H1 (cell line): Measurements from ENCODE around the gene CAMTA1. TPM values are rescaled to one million over a fixed set of nuclear protein-coding genes. Genes with fewer than 3 reads are reported as not detected.

ENCODE experiments used
- CTCF ChIA-PET: fragments of 300-600 bp; sonication (Branson Sonifier 250); formaldehyde crosslinking; loops from one replicate; lab custom pipeline; 2021; ENCODE audit not compliant: partially characterized antibody; lab: Charles Lee
- POLR2A ChIA-PET: fragments of 300-600 bp; sonication (Branson Sonifier 250); formaldehyde crosslinking; loops from one replicate; lab custom pipeline; 2021; ENCODE audit warnings: inconsistent platforms; ENCODE audit not compliant: partially characterized antibody; lab: Charles Lee
- DNase-seq, 2 experiments: peaks; one replicate each; pipeline versions ENCODE4 v3.0.0 to v3.0.0-alpha.2; 2010 to 2022; ENCODE audit warnings: low spot score in 2 of 2, low read depth in 1 of 2, mixed read lengths in 1 of 2
- FAIRE-seq: peaks from 2 replicates; lab custom pipeline; 2011; peaks lifted over from hg19 to GRCh38; lab: Jason Lieb, UNC
- H2AFZ ChIP-seq: 2 replicates; pipeline ENCODE4 v1.8.1; 2012; ENCODE audit warnings: low read length, inconsistent platforms
- H2AK5ac ChIP-seq: 2 replicates; pipeline ENCODE4 v1.6.1; 2013; ENCODE audit warnings: low read depth, low read length
- H2BK120ac ChIP-seq: replicated peaks from 2 replicates; pipeline ENCODE3; 2013; ENCODE audit warnings: low read depth, low read length, inconsistent platforms
- H2BK12ac ChIP-seq: 2 replicates; pipeline ENCODE4 v1.6.1; 2013; ENCODE audit warnings: low read depth, low read length
- H2BK15ac ChIP-seq: 2 replicates; pipeline ENCODE4 v1.6.1; 2013; ENCODE audit warnings: low read length
- H2BK20ac ChIP-seq: 2 replicates; pipeline ENCODE4 v1.6.1; 2013; ENCODE audit warnings: low read length
- H2BK5ac ChIP-seq: 2 replicates; pipeline ENCODE4 v1.6.1; 2013; ENCODE audit warnings: low read depth, low read length
- H3K14ac ChIP-seq: 2 replicates; pipeline ENCODE4 v1.6.1; 2013; ENCODE audit warnings: inconsistent platforms; ENCODE audit not compliant: insufficient read length
- H3K18ac ChIP-seq: 2 replicates; pipeline ENCODE4 v1.6.1; 2013; ENCODE audit warnings: low read length; ENCODE audit errors: extremely low read depth
- H3K23ac ChIP-seq: 2 replicates; pipeline ENCODE4 v1.6.1; 2013; ENCODE audit warnings: inconsistent platforms; ENCODE audit not compliant: insufficient read length
- H3K23me2 ChIP-seq: 2 replicates; pipeline ENCODE4 v1.6.1; 2013; ENCODE audit warnings: low read depth, low read length
- H3K27ac ChIP-seq: 2 replicates; pipeline ENCODE4 v1.6.1; 2011; ENCODE audit warnings: low read depth, low read length, inconsistent platforms
- H3K27me3 ChIP-seq, 4 experiments: replicated peaks in 1 of 4; 1 replicate in 1 of 4; 2 replicates in 3 of 4; pipeline versions ENCODE4 v1.6.1 to v1.8.1; 2011 to 2013; ENCODE audit warnings: low read length in 3 of 4, mild to moderate bottlenecking in 3 of 4, inconsistent platforms in 2 of 4, mixed read lengths in 2 of 4, moderate library complexity in 1 of 4; ENCODE audit not compliant: control insufficient read depth in 3 of 4, insufficient read depth in 3 of 4; ENCODE audit errors: extremely low read depth in 1 of 4
- H3K36me3 ChIP-seq, 4 experiments: 2 replicates each; pipeline versions ENCODE4 v1.6.1 to v1.8.1; 2011 to 2013; ENCODE audit warnings: mild to moderate bottlenecking in 4 of 4, low read length in 3 of 4, moderate library complexity in 2 of 4, control low read depth in 1 of 4, inconsistent platforms in 1 of 4; ENCODE audit not compliant: insufficient read depth in 4 of 4, control insufficient read depth in 2 of 4
- H3K4ac ChIP-seq: replicated peaks from 2 replicates; pipeline ENCODE3; 2013; ENCODE audit warnings: low read length, low read depth, mixed read lengths, inconsistent platforms; ENCODE audit not compliant: insufficient read length
- H3K4me1 ChIP-seq, 4 experiments: replicated peaks in 1 of 4; 1 replicate in 1 of 4; 2 replicates in 3 of 4; pipeline versions ENCODE4 v1.6.1 to v1.8.1; 2011 to 2013; ENCODE audit warnings: low read length in 3 of 4, inconsistent platforms in 2 of 4, mixed read lengths in 1 of 4; ENCODE audit not compliant: insufficient read depth in 4 of 4, control insufficient read depth in 3 of 4
- H3K4me2 ChIP-seq, 2 experiments: 2 replicates each; pipeline versions ENCODE4 v1.6.1 to v1.8.1; 2011 to 2013; ENCODE audit warnings: low read depth in 2 of 2, low read length in 2 of 2, control low read depth in 1 of 2, inconsistent platforms in 1 of 2, mild to moderate bottlenecking in 1 of 2; ENCODE audit not compliant: insufficient read depth in 1 of 2
- H3K4me3 ChIP-seq, 4 experiments: fragments of 200-600, 300-600 bp in 1 of 4; sonication (generic), shearing (Covaris generic), sonication (Bioruptor Twin) in 1 of 4; 2 replicates each; pipeline versions ENCODE4 v1.5.1 to v1.8.1; 2011 to 2016; ENCODE audit warnings: low read length in 4 of 4, low read depth in 3 of 4, control low read depth in 2 of 4, inconsistent platforms in 2 of 4, mild to moderate bottlenecking in 2 of 4, mixed read lengths in 1 of 4, moderate library complexity in 1 of 4; ENCODE audit not compliant: insufficient read depth in 2 of 4; ENCODE audit errors: extremely low read depth in 1 of 4
- H3K56ac ChIP-seq: replicated peaks from 2 replicates; pipeline ENCODE3; 2013; ENCODE audit warnings: low read depth, mild to moderate bottlenecking, mixed read lengths, low read length, inconsistent platforms; ENCODE audit not compliant: insufficient read length
- H3K79me1 ChIP-seq: 2 replicates; pipeline ENCODE4 v1.6.1; 2013; ENCODE audit warnings: low read depth, low read length, control low read depth
- H3K79me2 ChIP-seq, 2 experiments: 2 replicates each; pipeline versions ENCODE4 v1.6.1 to v1.8.1; 2012 to 2013; ENCODE audit warnings: low read length in 2 of 2, mild to moderate bottlenecking in 2 of 2, inconsistent platforms in 1 of 2; ENCODE audit not compliant: insufficient read depth in 2 of 2, control insufficient read depth in 1 of 2
- H3K9ac ChIP-seq, 4 experiments: replicated peaks in 1 of 4; 1 replicate in 1 of 4; 2 replicates in 3 of 4; pipeline versions ENCODE4 v1.6.1 to v1.8.1; 2011 to 2013; ENCODE audit warnings: low read depth in 3 of 4, low read length in 3 of 4, control low read depth in 2 of 4, mild to moderate bottlenecking in 2 of 4, moderate library complexity in 2 of 4, inconsistent platforms in 1 of 4; ENCODE audit errors: extremely low read depth in 1 of 4
- H3K9me3 ChIP-seq, 2 experiments: 2 replicates each; pipeline versions ENCODE4 v1.6.1 to v1.8.1; 2012 to 2013; ENCODE audit warnings: mild to moderate bottlenecking in 2 of 2, moderate library complexity in 2 of 2, control low read depth in 1 of 2, inconsistent platforms in 1 of 2, low read depth in 1 of 2, low read length in 1 of 2, mixed read lengths in 1 of 2; ENCODE audit not compliant: insufficient read depth in 2 of 2
- H4K20me1 ChIP-seq, 2 experiments: replicated peaks in 1 of 2; 2 replicates each; pipeline versions ENCODE3 to v1.8.1; 2011 to 2013; ENCODE audit warnings: inconsistent platforms in 2 of 2, low read length in 2 of 2, mild to moderate bottlenecking in 1 of 2; ENCODE audit not compliant: insufficient read depth in 2 of 2, control insufficient read depth in 1 of 2
- H4K5ac ChIP-seq: 2 replicates; pipeline ENCODE4 v1.6.1; 2013; ENCODE audit warnings: low read length, low read depth, mixed read lengths, inconsistent platforms; ENCODE audit not compliant: insufficient read length
- H4K8ac ChIP-seq: 2 replicates; pipeline ENCODE4 v1.8.0; 2013; ENCODE audit warnings: mild to moderate bottlenecking, moderate library complexity, low read length, inconsistent platforms; ENCODE audit not compliant: insufficient read depth; ENCODE audit errors: extremely low read depth
- H4K91ac ChIP-seq: replicated peaks from 2 replicates; pipeline ENCODE3; 2013; ENCODE audit warnings: low read length, mixed read lengths, inconsistent platforms; ENCODE audit not compliant: insufficient read length
- EGR1 ChIP-seq: IDR thresholded peaks from 2 replicates; pipeline ENCODE4 v1.6.1; 2011; ENCODE audit warnings: low read depth, low read length, borderline replicate concordance
- HDAC6 ChIP-seq: IDR thresholded peaks from one replicate; pipeline ENCODE4 v1.7.1; 2012; ENCODE audit warnings: low read depth, mild to moderate bottlenecking, inconsistent platforms, low read length, moderate library complexity
- TCF12 ChIP-seq: IDR thresholded peaks from 2 replicates; pipeline ENCODE4 v1.6.1; 2011; ENCODE audit warnings: low read depth, mild to moderate bottlenecking, low read length
- WGBS, 2 experiments: shearing (Covaris generic) in 1 of 2; methylation state at CpG; one replicate each; pipeline versions ENCODE4 v1.1.6 to v1.1.7; 2013 to 2015; ENCODE audit warnings: low lambda C conversion rate in 2 of 2, mixed read lengths in 2 of 2, inconsistent platforms in 1 of 2, low coverage in 1 of 2, missing lambda C conversion rate in 1 of 2; ENCODE audit not compliant: insufficient replicate concordance in 2 of 2, insufficient coverage in 1 of 2, insufficient read length in 1 of 2; ENCODE audit errors: extremely low coverage in 1 of 2, missing lambda C conversion rate in 1 of 2; 5-methylcytosine and 5-hydroxymethylcytosine counted together
- polyA plus RNA-seq, 7 experiments: library from polyadenylated mRNA; depleted of rRNA in 3 of 7; stranded (reverse) in 5 of 7; unstranded in 2 of 7; fragments of >200 nt in 5 of 7; fragments of 200-250 nt in 2 of 7; gene quantifications; 1 replicate in 5 of 7; 2 replicates in 1 of 7; 4 replicates in 1 of 7; pipeline versions ENCODE4 v1.2.1 to v1.2.3, GENCODE V29; 2011 to 2013; ENCODE audit warnings: missing spikeins in 2 of 7, mixed read lengths in 2 of 7
- total RNA-seq: library from RNA; stranded (reverse); fragmentation: NEBNext Ultra II Directional; extraction: Animal tissue kit (Norgen Biotek cat#: 25700); gene quantifications from 2 replicates; pipeline ENCODE4 v1.2.1, GENCODE V29; 2021

CAMTA1 gene
- total and polyA plus RNA-seq, 2 of the 8 experiments (the other 6 are each of a cell fraction or from before 2014, with no cell fraction given) = 65.0 to 119 TPM

DNA sequence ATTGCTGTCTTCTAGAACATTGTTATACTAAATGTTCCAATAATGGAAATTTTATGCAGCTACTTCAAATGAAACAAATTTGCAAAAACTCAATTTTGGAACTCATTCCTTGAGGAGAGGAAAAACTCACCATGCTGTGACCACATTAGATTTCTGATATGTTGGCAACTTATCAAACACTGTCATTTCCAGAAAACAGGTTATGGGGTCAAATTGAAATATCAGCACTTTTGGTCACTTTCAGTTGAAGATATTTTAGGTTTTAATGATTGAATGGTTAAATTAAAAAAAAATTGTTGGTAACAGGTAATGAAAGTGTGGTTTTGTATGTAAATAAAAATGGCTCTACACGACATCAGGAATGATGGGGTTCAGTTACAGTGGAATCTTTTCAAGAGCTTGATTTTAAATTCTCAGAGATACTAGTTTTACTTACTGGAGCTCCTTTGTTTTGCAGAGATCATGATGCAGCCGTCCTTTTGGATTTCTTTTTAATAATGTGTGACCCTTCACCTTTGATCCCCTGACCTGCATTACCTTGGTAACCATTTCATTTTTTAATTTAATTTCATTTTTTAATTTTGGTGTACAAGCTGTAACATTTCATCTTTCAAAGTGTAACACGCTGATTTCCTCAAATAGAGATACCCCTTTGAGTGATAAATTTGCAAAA, 86.2 kb downstream of the CAMTA1 start:
- H4K91ac ChIP-seq = no peak overlapping the region
- no peak for TF ChIP-seq EGR1
- TF ChIP-seq HDAC6 = no peak
- no peak for TF ChIP-seq TCF12
- no peak overlapping the region for H2AK5ac ChIP-seq
- no peak overlapping the region for H2BK20ac ChIP-seq
- H3K79me2 ChIP-seq = peaks cover 0 to 39% of the 10 kb centered on the region in 2 experiments; a peak in 3 of 4 replicates
- peaks cover 4% of the 10 kb centered on the region in 2 experiments for H4K20me1 ChIP-seq
- peaks cover 0 to 4% (median 1%) of the 10 kb centered on the region in 4 experiments; a peak in 2 of 8 replicates for H3K36me3 ChIP-seq
- no peak overlapping the region for H3K18ac ChIP-seq
- no peaks in the 10 kb centered on the region; the same call in 1 of the 2 replicates for H3K79me1 ChIP-seq
- DNase-seq = no peak
- H2BK12ac ChIP-seq = no peak overlapping the region
- no peak overlapping the region for H2BK5ac ChIP-seq
- H2BK15ac ChIP-seq = no peak overlapping the region
- no peak overlapping the region for H3K23ac ChIP-seq
- POLR2A ChIA-PET = interaction anchor here (0.7 to 1.1 kb wide), 2 partner anchors 13 to 14 kb away, joined by 3 to 4 read pairs; no protein-coding TSS in a partner anchor
- H3K4me2 ChIP-seq = no peak overlapping the region
- no peak overlapping the region for H4K5ac ChIP-seq
- H3K23me2 ChIP-seq = peaks cover 2% of the 10 kb centered on the region; the same call in 1 of the 2 replicates
- H3K27me3 ChIP-seq = no peaks in the 10 kb centered on the region
- 89% methylated on average over 3 of the region's 3 CpGs; no CpG with 5 or more reads in 1 of the 2 experiments for WGBS, 2 experiments
- H3K14ac ChIP-seq = no peak overlapping the region
- CTCF ChIA-PET = interaction anchor here (0.9 to 1.5 kb wide), 3 partner anchors 8 to 18 kb away, joined by 3 to 5 read pairs (median 4); no protein-coding TSS in a partner anchor
- peak; percentile 32 for FAIRE-seq
- no peak overlapping the region for H3K4ac ChIP-seq
- no peak overlapping the region for H3K27ac ChIP-seq
- H4K8ac ChIP-seq = no peak overlapping the region
- no peaks in the 10 kb centered on the region for H3K9me3 ChIP-seq
- no peak overlapping the region for H2AFZ ChIP-seq
- H2BK120ac ChIP-seq = no peak overlapping the region
- no peak overlapping the region for H3K56ac ChIP-seq
- H3K9ac ChIP-seq = no peak overlapping the region
- no peak overlapping the region for H3K4me3 ChIP-seq
- H3K4me1 ChIP-seq = peaks cover 2 to 17% (median 14%) of the 10 kb centered on the region in 4 experiments; a peak in 6 of 7 replicates
